Fibroblast of lung (primary cell): Measurements from ENCODE around the gene CORO2B.

Source experiments
- CTCF ChIP-seq, 2 donors: IDR thresholded peaks in 1 of 2; conservative IDR thresholded peaks in 1 of 2; 1 replicate in 1 of 2; 2 replicates in 1 of 2; pipeline ENCODE4 v1.5.1; 2011 to 2012; ENCODE audit warnings: low read length in 2 of 2, control low read depth in 1 of 2, inconsistent platforms in 1 of 2, low read depth in 1 of 2, mild to moderate bottlenecking in 1 of 2
- EZH2 ChIP-seq: IDR thresholded peaks from 2 replicates; pipeline ENCODE4 v1.5.1; 2012; ENCODE audit warnings: low read length, control low read depth, mild to moderate bottlenecking; ENCODE audit errors: missing control alignments

- TF ChIP-seq CTCF (conservative IDR thresholded peaks at IDR 0.05 in 1 of 2, IDR thresholded peaks at IDR 0.05 in 1 of 2; ENCODE audit: low read depth in 1 of 2, low read length in 2 of 2) (no peak), EZH2 (no peak)
These were observed 125.8 kb downstream of the CORO2B start for GRCh38 chr15:68704496-68705021.
